NCI-H526 treated with DMSO at 0.1 percent for 48 hours (cell line): Measurements from ENCODE around the gene IGFBP7.
A peak's percentile ranks its signal among the peaks of the same experiment; 100 is the strongest.

Experiments used
- DNase-seq: peaks from one replicate; lab custom pipeline; 2025; lab: John Stamatoyannopoulos, UW

IGFBP7 gene

GRCh38 chr4:57040510-57040909 lies 69.7 kb downstream of the IGFBP7 start:
- no peak for DNase-seq

GRCh38 chr4:57039345-57039744 lies 70.8 kb downstream of the IGFBP7 start:
- no peak for DNase-seq

- peak; percentile 29 for DNase-seq
Measured at GRCh38 chr4:57037982-57038604, 72.1 kb downstream of the IGFBP7 start.

GRCh38 chr4:57034520-57034919 lies 75.7 kb downstream of the IGFBP7 start:
- DNase-seq, result no peak

DNA sequence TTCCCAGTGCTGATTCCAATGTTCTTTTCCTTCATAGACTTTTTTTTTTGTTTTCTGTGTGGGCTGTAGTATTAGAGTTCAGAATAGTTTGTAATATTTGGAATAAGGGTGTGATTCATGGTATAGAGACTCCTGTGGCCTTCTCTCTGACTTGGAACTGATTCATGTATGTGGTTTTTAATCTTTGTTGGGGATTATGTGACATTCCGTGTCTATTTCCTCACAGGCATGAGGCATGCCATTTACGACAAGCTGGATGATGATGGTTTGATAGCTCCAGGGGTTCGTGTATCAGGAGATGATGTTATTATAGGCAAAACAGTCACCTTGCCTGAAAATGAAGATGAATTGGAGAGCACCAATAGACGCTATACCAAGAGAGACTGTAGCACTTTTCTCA lies 87.1 kb downstream of the IGFBP7 start:
- no peak for DNase-seq

DNA sequence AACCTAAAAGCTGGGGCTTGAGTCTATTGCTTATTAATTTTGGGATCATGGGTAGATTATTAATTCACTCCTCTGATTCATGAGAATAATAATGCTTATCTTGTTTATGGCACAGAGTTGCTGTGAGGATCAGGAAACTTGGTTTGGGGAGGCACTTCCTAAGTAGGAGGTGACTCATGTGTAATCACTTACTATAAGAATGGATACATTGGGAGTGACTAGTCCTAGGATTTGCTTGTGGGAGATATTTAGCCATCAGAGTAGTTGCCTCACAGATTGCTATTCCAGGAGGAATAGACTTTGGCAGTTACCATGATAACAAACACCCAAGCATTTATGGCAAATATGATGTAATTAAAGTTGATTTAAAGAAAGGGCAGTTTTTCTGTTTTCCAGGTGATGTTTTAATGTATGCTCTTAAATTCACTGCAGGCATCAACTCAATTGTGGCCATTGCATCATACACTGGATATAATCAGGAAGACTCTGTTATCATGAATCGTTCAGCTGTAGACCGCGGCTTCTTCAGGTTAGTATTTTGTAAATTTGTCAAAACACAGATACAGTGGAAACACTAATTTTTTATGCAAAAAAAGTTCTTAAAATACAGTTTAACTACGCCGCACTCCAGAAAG lies 89.6 kb downstream of the IGFBP7 start:
- no peak for DNase-seq

DNA sequence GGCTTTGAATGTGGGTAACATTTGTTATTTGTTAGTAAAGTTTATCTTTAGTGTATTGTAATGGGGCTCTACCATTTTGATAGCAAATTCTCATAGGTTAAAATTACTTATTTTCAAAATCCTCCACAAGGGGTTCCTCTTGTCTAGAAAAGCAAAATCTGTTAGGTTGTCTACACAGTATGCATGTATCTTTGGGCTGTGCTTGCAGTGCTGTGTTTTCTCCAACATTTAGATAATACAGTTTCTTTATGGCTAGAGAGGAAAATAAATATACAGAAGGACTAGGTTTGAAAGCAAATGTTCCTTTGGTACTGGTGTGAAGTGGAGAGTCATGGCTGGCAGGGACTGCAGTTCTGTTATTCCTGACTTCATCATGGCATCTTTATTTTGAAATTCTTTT lies 91.2 kb downstream of the IGFBP7 start:
- no peak for DNase-seq

DNA sequence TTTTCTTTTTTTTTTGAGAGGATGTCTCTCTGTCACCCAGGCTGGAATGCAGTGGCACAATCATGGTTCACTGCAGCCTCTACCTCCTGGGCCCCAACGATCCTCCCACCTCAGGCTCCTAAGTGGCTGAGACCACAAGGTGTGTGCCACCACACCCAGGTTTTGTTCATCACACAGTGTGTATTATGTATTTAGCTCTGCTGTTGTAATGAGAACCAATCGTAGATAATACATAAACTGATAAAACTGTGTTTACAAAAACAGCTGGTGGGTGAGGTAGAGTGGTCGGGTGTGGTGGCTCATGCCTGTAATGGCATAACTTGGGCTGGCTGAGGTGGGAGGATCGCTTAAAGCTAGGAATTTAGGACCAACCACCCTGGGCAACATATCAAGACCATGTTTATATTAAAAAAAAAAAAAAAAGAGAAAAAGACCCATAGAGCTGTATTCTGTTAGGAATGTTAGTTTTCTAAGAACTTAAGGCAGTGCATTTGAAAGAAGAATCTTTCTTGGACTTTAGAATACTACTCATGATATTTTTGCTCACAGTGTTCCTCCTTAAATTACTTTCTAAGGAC lies 96.6 kb downstream of the IGFBP7 start:
- no peak for DNase-seq

DNA sequence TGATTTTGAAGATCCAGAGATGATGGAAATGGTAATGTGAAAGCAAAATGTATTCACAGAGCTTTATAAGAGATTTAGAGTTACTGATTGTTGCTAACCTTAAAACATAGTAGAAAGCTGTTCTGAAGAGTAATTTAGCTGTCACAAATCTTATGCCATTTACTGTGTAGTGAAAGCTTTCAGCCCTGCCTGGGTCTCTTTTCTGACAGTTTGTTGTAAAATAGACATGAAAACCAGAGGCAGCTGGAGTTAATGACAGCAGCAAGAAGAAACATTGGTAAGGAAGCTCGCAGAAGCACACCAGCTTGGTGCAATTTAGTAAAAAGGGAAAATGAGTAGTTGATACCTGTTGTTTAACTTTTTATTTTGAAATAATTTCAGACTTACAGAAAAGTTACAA lies 110.4 kb downstream of the IGFBP7 start:
- no peak for DNase-seq

- DNase-seq, result no peak
Measured at GRCh38 chr4:56995525-56995924, 114.7 kb downstream of the IGFBP7 start.

DNA sequence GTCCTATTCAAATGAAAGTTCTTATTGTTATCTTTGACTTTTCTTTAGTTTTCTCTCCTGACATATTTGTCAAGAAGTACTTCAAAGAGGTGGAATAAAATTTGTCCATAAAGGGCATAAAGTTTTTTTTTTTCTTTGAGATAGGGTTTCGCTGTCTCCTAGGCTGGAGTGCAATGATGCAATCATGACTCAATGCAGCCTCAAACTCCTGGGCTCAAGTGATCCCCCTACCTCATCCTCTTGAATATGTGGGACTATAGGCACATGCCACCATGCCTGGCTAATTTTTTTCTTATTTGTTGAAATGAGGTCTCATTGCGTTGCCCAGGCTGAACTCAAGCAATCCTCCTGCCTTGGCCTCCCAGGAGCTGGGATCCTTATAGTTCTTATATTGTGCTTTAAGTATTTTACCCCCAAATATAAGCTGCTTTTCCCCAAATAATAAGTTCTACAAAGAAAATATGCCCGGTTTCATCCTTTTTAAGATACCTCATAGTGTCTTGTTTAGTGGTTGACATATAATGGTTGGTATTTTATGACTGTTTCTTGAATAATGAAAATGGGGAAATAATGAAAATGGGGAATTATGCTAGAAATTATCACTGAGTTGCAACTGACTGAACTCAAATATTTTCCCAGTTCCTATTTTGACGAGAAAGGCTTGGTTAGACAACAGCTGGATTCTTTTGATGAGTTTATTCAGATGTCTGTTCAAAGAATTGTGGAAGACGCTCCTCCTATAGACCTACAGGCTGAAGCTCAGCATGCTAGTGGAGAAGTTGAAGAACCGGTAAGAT lies 119.9 kb downstream of the IGFBP7 start:
- no peak for DNase-seq

GRCh38 chr4:56986952-56987351 lies 123.2 kb downstream of the IGFBP7 start:
- no peak for DNase-seq

DNA sequence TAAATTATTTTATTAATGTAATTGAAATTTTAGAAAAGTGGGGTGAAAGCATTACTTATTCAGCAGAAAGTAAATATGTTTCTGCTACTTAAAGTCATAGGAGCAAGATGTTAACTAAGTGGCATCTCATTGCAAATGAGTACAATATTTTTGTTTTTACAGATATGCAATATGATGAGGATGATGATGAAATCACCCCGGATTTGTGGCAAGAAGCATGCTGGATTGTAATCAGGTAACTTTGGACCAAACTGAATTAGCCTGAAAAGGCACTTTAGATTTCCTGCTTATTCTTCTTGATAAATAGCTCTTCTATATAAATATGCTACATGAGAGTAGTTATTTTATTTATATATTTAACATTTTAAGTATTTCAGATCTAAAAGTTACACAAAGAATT lies 124.0 kb downstream of the IGFBP7 start:
- DNase-seq, result no peak

DNA sequence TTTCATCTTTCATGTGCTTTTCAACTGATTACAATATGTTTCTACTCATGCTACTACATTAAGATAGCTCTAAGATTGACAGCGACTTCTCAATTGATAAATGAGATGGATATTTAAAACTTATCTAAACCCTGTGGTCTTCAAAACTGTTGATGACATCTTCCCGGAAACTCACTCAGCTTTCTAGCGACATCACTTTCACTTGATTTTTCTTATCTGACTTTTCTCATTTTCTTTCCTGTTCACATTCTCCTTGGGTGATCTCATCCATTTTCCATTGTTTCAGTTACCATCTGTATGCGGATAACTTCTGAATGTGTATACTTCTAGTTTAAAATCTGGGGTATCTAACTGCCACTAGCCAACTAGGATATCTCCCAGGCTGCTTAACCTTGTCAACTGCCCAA lies 128.4 kb downstream of the IGFBP7 start:
- no peak for DNase-seq
